T47D (cell line): ENCODE measurements around the gene TRIB2.

Experiments used
- DNase-seq, 2 experiments: peaks; one replicate each; pipeline versions ENCODE4 v3.0.0 to v3.0.0-alpha.2; 2011 to 2012; ENCODE audit warnings: low read depth in 1 of 2, low spot score in 1 of 2
- JUND ChIP-seq: IDR thresholded peaks from 2 replicates; pipeline ENCODE4 v1.6.1; 2012; ENCODE audit warnings: low read depth
- in situ Hi-C: cut with HindIII; loops from 2 replicates; pipeline ENCODE4 v1.10.0; 2016; ENCODE audit warnings: low sequenced_read_pairs, low pct_unique_long_range_greater_than_20kb

Gene TRIB2

DNA sequence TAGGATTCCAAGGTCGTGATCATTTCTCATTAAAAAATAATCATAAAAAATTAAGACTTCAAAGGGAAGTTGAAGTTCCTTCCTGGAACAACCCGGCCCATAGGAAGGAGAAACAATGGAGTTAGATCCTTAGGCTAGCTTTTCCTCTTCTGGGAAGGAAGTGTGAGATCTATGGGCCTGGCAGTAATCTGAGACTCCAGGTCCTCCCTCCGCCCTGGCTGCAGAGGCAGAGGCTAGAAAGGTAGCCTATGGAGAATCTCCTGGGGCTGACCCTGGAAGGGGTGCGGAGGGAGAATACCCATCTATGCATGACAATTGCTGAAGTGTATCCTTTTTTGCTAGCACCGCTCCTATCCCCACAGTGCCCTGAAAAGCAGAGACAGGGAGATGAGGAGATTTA lies 37.9 kb downstream of the TRIB2 start:
- TF ChIP-seq JUND = no peak
- in situ Hi-C loops = no loop called here
- DNase-seq = no peak

DNA sequence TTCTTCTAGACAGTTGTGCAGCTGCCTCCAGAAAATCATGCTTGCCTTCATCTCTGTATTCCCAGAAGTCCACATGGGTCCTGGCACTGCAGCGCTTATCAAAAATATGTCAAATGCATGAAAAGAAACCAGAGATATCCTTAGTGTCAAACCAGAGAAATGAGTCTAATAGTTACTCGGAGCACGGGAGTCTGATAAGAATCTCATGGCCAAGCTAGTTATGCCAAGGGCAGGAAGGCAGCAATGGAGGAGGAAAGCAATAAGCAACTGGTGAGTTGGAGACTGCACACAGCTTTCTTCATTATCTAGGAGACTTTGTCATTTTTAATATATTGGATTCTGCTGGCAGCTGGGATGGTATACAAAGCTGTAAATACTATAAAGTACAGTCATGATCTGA lies 38.6 kb downstream of the TRIB2 start:
- DNase-seq = no peak
- in situ Hi-C loops = no loop called here
- TF ChIP-seq JUND = no peak

DNA sequence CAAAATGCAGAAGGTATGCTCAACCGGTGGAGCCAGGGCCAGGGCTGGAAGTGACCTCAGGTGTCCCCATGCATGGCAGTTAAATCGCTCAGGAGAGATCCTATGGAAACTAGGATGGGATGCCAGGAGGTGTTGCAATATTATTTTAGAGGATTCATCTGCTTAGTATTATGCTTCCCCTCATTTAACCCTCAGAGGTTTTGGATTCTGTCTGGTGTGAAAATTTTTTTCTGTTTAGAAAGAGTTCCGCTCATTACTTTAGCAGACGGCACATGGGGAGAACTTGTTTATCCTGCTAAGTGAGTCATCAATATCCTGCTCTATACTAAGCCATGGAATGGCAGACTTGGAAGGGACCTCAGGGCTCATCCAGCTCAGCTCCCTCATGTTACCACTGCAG lies 42.5 kb downstream of the TRIB2 start:
- peak in 1 of 2 experiments; percentile 7 for DNase-seq
- in situ Hi-C loops = no loop called here
- no peak for TF ChIP-seq JUND

DNA sequence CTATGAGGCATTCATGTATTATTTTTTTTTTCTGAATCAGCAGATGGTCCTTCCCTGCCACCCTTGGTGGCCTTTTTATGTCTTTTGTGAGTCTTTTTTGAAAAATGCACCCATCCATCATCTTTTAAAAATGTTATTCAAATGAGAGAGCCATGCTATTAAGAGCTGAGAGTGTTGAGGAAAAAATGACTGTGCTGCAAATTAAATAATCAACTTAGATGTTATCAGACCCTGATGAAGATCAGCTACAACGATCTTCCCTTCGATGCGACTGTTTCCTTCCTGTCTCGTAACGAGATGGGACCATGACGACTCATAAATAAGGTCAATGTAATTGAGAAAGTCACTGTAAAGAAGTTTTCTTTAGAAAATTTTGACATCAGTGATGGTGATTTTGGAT lies 44.4 kb downstream of the TRIB2 start:
- no peak for DNase-seq
- no peak for TF ChIP-seq JUND
- in situ Hi-C loops = no loop called here

DNA sequence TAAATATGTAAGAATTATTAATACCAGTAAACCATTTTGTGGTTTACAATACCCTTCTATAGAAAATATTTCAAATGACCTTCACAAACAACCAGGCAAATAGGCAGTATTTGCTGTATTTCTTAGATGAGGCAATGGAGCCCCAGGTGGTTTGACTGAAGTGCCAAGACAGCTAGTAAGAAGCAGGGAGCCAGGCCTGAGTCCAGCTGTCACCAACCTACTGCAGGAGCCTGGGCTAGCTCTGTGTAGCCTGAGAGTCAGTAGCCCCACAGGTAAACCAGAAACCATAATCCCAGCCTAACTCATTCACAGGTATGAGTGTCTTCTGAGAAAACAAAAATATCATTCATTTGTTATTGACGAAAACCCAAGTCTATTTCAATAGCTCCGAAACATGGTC lies 45.6 kb downstream of the TRIB2 start:
- no peak for TF ChIP-seq JUND
- in situ Hi-C loops = no loop called here
- DNase-seq = no peak

DNA sequence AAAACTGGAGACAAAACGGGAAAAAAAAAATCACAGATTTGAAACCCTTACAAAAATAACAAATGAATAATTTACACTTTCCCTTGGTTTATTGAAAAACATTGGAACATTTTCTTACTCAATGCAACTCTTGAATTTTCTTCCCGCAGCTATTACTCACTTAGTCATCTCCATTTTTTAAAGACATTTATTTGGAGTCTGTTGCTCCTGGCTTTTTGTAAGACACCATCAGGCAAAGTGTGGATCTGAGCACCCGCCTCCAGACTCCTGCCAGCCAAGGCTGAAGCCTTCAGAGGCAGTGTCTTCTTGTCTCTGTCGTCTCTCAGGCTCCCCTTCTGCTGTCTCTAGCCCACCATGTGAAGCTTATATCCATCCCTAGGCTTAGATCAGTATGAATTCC lies 46.2 kb downstream of the TRIB2 start:
- in situ Hi-C loops = no loop called here
- no peak for DNase-seq
- TF ChIP-seq JUND = no peak

DNA sequence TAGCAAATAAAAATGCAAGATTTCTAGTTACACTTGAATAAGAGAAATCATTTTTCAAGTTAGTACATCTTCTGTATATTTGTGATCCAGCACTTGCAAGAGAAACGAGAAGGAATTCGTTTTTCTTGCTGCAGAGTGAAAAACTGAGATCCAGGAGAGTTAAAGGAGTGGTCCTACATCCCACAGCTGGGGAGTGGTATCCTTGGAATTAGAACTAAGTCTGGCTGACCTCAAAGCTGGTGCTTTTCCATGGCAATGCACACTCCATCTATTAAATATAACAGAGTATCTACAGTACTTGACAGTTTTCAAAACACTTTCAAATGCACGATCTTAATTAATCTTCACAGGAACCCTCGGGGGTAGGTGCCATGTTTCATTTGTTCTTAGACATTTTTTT lies 46.8 kb downstream of the TRIB2 start:
- in situ Hi-C loops = no loop called here
- no peak for DNase-seq
- no peak for TF ChIP-seq JUND

DNA sequence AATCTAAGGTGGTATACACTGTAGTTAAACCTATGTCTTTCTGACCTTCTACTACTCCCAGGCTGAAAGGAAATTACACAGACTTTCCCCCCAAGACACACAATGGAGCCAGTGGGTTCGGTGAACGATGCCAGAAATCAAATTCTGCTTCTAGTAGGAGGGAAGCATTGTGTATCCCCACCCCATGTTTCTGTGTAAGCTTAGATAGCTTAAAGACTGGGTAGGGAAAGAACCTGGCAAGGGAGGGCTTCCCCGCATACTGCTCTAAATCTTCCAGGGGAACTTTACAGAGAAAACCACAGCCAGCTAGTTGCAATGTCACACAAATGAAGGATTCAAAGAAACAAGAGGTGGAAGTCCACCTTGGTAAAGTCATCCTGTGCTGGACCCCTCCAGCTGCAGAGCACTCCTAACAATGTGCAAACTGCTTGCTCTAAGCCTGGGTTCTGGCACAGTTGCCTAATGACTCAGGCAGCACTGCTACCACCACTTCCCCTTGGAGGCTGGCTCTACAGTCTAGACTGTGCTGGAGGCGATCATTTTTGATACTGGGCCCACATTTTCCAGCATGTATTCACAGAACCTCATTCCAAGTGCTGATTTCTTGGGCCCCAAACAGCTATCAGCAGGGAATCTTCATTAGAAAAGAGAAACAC lies 47.5 kb downstream of the TRIB2 start:
- in situ Hi-C loops = no loop called here
- TF ChIP-seq JUND = no peak
- no peak for DNase-seq

DNA sequence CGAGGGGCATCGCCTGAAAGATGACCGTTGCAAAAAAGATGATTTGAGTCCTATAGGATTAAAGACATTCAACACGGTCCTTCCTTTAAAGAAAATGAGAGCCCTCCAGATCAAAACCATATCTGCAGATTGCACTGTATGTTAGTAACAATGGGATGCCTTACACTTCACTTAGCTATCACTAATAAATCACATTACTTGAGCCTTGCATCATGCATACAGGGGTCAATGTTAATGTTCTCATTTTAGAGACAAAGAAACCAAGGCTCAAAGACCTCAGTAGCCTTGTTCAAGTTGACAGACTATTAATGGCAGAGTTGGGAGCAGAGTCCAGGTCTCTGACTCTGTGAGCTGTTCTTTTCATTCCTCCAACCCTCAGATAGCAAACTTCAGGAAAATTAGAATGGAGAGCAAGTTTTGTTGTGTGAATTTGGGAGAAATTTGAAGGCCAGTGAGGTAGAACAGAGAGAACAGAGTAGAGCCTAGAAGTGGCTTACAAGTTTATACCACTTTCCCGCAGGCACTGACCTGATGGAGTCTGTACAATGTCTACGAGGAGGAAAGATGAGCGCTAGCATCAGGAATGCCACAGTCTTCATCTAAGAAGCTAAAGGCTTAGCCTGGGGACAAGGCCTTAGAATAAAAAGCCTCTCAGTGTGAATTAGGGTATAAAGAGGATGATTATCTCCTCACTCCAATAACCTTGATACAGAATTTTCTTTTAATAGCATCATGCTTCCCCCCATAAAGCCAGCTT lies 48.3 kb downstream of the TRIB2 start:
- no peak for TF ChIP-seq JUND
- no peak for DNase-seq
- in situ Hi-C loops = no loop called here

DNA sequence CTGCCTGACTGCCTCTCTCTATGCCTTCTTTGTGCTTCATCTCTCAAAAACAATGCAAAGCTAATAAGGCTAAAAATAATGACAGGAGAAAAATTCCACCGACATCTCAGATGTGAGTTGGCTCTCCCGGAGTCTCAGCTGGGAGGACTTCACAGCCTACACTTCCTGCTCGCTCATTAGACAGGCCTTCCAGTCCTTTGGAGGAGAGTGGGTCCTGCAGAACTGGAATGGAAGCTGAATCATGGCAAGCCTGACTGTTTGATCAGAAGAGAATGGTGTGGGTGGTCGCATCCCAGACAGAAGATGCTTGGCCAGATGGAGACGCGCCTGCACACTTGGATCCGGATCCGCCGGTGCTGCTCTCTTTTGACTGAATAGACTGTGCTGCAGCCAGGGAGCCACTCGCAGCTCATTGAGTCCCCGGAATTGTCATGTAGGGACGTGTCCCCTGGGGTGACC lies 49.7 kb downstream of the TRIB2 start:
- no peak for DNase-seq
- in situ Hi-C loops = no loop called here
- TF ChIP-seq JUND = no peak

DNA sequence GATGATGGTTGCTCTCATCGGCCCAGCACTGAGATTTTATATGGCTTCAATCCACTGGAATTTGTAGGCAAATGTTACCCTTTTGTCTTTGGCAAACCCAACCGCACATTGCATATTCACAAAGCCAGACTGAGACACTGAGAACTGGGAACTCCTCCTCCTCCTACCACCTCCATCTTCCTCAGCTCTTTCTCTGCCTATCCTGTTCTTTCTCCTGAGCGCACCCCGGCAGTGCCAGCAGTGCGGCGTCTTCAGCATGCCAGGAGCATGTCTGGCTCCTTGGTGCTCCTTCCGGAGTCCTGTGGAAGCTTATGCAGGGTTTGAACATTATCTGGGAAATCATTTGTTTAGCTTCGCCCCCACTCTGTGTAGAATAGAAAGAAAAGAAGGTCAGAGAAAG lies 50.8 kb downstream of the TRIB2 start:
- DNase-seq = no peak
- TF ChIP-seq JUND = no peak
- in situ Hi-C loops = no loop called here

DNA sequence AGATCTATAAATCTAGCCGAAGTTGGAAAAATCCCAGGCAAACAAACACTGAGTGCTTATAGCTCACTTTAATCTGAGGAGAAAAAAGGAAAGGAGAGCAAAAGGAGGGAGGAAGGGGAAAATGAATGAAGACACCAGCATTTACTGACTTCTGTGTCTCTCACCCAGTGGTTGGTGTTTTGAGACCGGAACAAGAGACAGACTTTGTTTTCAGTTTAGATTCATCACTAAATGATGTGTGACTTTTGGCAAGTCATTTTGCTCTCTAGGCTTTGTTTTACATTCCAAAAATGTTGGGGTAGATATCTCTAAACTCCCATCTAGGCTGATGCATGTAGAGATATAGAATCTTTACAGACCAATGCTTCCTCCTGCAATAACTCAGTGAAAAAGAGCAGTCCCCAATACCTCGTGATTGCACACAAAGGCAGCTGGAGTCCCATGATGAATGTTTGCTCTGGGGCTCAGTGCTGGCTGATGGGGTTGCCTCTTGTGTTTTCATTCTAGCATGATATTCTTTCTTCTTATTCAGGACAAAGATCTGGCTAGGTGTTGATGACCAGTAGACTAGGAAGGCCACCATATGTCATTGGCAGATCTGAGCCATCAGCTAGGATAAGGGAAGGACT lies 51.4 kb downstream of the TRIB2 start:
- DNase-seq = no peak
- in situ Hi-C loops = no loop called here
- TF ChIP-seq JUND = no peak

DNA sequence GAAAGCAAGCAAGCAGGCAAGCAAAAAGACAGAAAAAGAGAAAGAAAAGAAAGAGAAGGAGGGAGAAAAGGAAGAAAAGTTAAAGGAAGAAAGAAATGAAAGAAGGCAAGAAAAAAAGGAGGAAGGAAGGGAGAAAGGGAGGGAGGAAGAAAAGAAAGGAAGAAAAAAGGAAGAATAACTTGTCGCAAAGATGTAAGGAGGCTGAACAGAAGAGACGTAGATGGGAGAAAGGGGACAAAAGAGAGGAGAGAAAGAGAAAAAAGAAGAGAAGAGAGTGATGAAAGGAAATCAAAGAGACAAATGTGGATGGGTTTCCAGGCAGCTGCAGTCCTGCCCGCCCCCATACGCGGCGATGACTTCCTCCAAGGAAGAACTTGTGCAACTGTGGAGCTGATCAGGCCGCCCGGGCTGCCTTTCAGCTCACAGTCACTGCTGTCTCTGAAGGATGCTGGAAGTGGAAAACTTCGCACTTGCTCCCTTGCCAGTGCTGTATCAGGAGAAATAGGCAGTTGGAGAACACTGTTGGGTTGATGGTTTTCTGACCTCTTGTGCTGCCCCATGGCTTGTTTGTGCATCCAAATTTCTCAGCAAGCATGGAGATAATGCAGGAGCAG lies 52.9 kb downstream of the TRIB2 start:
- in situ Hi-C loops = no loop called here
- DNase-seq = no peak
- TF ChIP-seq JUND = no peak
